ENCODE measurements around the gene CDH13. TPM values are rescaled to one million over a fixed set of nuclear protein-coding genes. Genes with fewer than 3 reads are reported as not detected.

CDH13 gene
- total and polyA plus RNA-seq, 2 of the 8 experiments (the other 6 are each of a cell fraction or from before 2014, with no cell fraction given), result 2.3 to 2.4 TPM

GRCh38 chr16:83031524-83031923, 404.8 kb downstream of the CDH13 start:
- POLR2A ChIA-PET (ENCODE audit: partially characterized antibody), result no interaction called here
- FAIRE-seq, result no peak
- TF ChIP-seq YY1 (IDR thresholded peaks at IDR 0.05; ENCODE audit: low read depth, low read length) (no peak), GABPA (IDR thresholded peaks at IDR 0.05; ENCODE audit: borderline replicate concordance, insufficient read depth, low read length) (no peak), CEBPB (IDR thresholded peaks at IDR 0.05; ENCODE audit: low read depth, low read length) (no peak), BRCA1 (IDR thresholded peaks at IDR 0.05; ENCODE audit: low read depth, low read length) (no peak), CTBP2 (IDR thresholded peaks at IDR 0.05; ENCODE audit: borderline replicate concordance, insufficient read depth, insufficient read length, low read length) (no peak), POLR2AphosphoS5 (IDR thresholded peaks at IDR 0.05; ENCODE audit: low read depth, low read length) (no peak), EP300 (IDR thresholded peaks at IDR 0.05; ENCODE audit: borderline replicate concordance in 1 of 2, low read depth in 2 of 2, low read length in 2 of 2) (no peak), EZH2 (IDR thresholded peaks at IDR 0.05; ENCODE audit: low read depth, low read length, severe bottlenecking) (no peak), ASH2L (IDR thresholded peaks at IDR 0.05; ENCODE audit: low read length) (no peak), KDM4A (IDR thresholded peaks at IDR 0.05; ENCODE audit: low read depth, low read length, severe bottlenecking) (no peak), JUND (IDR thresholded peaks at IDR 0.05; ENCODE audit: low read length) (no peak), NRF1 (IDR thresholded peaks at IDR 0.05; ENCODE audit: low read depth, low read length) (no peak), GTF2F1 (IDR thresholded peaks at IDR 0.05; ENCODE audit: borderline replicate concordance, low read depth, low read length) (no peak), JUN (IDR thresholded peaks at IDR 0.05; ENCODE audit: low read depth, low read length) (no peak)
- TF ChIP-seq, protein P1, sequence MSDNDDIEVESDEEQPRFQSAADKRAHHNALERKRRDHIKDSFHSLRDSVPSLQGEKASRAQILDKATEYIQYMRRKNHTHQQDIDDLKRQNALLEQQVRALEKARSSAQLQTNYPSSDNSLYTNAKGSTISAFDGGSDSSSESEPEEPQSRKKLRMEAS (IDR thresholded peaks at IDR 0.05), result no peak

More at GRCh38 chr16:83031524-83031923, 404.8 kb downstream of the CDH13 start:
- no peak overlapping the region for H3K27ac ChIP-seq (ENCODE audit: low read depth, low read length)
- no peaks in the 10 kb centered on the region for H3K79me2 ChIP-seq (ENCODE audit: control insufficient read depth in 1 of 2, insufficient read depth in 2 of 2, low read length in 2 of 2)
- H3K9me3 ChIP-seq (ENCODE audit: insufficient read depth in 2 of 2, low read depth in 1 of 2, low read length in 1 of 2), result no peaks in the 10 kb centered on the region
- H3K4me1 ChIP-seq (replicated peaks in 1 of 4; ENCODE audit: control insufficient read depth in 3 of 4, insufficient read depth in 4 of 4, low read length in 3 of 4), result no peaks in the 10 kb centered on the region
- H3K4me3 ChIP-seq (ENCODE audit: extremely low read depth in 1 of 4, insufficient read depth in 2 of 4, low read depth in 3 of 4, low read length in 4 of 4), result no peak overlapping the region
- CTCF ChIA-PET (ENCODE audit: partially characterized antibody), result interaction anchor here (0.7 to 1.0 kb wide), 2 partner anchors 16 to 34 kb away, joined by 3 read pairs; no protein-coding TSS in a partner anchor
- 89% methylated on average over 3 of the region's 3 CpGs; no CpG with 5 or more reads in 1 of the 2 experiments for WGBS, 2 experiments (ENCODE audit: extremely low coverage in 1 of 2, insufficient coverage in 1 of 2, insufficient read length in 1 of 2, insufficient replicate concordance in 2 of 2, low coverage in 1 of 2, low lambda C conversion rate in 2 of 2, missing lambda C conversion rate in 1 of 2)
- no peak for DNase-seq (ENCODE audit: low read depth in 1 of 2, low spot score in 2 of 2)
- H4K20me1 ChIP-seq (replicated peaks in 1 of 2; ENCODE audit: control insufficient read depth in 1 of 2, insufficient read depth in 2 of 2, low read length in 2 of 2), result no peaks in the 10 kb centered on the region
- H4K91ac ChIP-seq (replicated peaks; ENCODE audit: insufficient read length, low read length), result no peak overlapping the region
- H3K9ac ChIP-seq (replicated peaks in 1 of 4; ENCODE audit: extremely low read depth in 1 of 4, low read depth in 3 of 4, low read length in 3 of 4), result no peak overlapping the region
- no peak overlapping the region for H2BK12ac ChIP-seq (ENCODE audit: low read depth, low read length)
- H3K27me3 ChIP-seq (replicated peaks in 1 of 4; ENCODE audit: control insufficient read depth in 3 of 4, extremely low read depth in 1 of 4, insufficient read depth in 3 of 4, low read length in 3 of 4), result no peaks in the 10 kb centered on the region
- H2BK20ac ChIP-seq (ENCODE audit: low read length), result no peak overlapping the region
- H2AK5ac ChIP-seq (ENCODE audit: low read depth, low read length), result no peak overlapping the region
- no peak overlapping the region for H2BK15ac ChIP-seq (ENCODE audit: low read length)
- no peak overlapping the region for H2BK120ac ChIP-seq (replicated peaks; ENCODE audit: low read depth, low read length)
- H4K5ac ChIP-seq (ENCODE audit: insufficient read length, low read depth, low read length), result no peak overlapping the region
- no peaks in the 10 kb centered on the region for H3K23me2 ChIP-seq (ENCODE audit: low read depth, low read length)
- H3K79me1 ChIP-seq (ENCODE audit: low read depth, low read length), result no peaks in the 10 kb centered on the region
- no peaks in the 10 kb centered on the region for H3K36me3 ChIP-seq (ENCODE audit: control insufficient read depth in 2 of 4, insufficient read depth in 4 of 4, low read length in 3 of 4)
- H3K14ac ChIP-seq (ENCODE audit: insufficient read length), result no peak overlapping the region
- no peak overlapping the region for H3K56ac ChIP-seq (replicated peaks; ENCODE audit: insufficient read length, low read depth, low read length)
- no peak overlapping the region for H4K8ac ChIP-seq (ENCODE audit: extremely low read depth, insufficient read depth, low read length)
- no peak overlapping the region for H2AFZ ChIP-seq (ENCODE audit: low read length)
- no peak overlapping the region for H3K18ac ChIP-seq (ENCODE audit: extremely low read depth, low read length)
- no peak overlapping the region for H3K4ac ChIP-seq (replicated peaks; ENCODE audit: insufficient read length, low read depth, low read length)
- no peak overlapping the region for H3K23ac ChIP-seq (ENCODE audit: insufficient read length)
- no peak overlapping the region for H3K4me2 ChIP-seq (ENCODE audit: insufficient read depth in 1 of 2, low read depth in 2 of 2, low read length in 2 of 2)
- no peak overlapping the region for H2BK5ac ChIP-seq (ENCODE audit: low read depth, low read length)
